Measurements from ENCODE around the gene TIGD7.

GRCh38 chr16:3285131-3285530, 20.1 kb downstream of the TIGD7 start:
- no peak for TF ChIP-seq EZH2 (IDR thresholded peaks at IDR 0.05)
- no peak for TF ChIP-seq POLR2AphosphoS5 (IDR thresholded peaks at IDR 0.05; ENCODE audit: borderline replicate concordance, low read depth, low read length)

Data from SK-N-MC (cell line).